Femur (tissue), 1 donor: ENCODE results near the gene TACC3.

Experiments
- DNase-seq: peaks from one replicate; pipeline ENCODE4 v3.0.0-alpha.2; 2017

TACC3 gene

DNA sequence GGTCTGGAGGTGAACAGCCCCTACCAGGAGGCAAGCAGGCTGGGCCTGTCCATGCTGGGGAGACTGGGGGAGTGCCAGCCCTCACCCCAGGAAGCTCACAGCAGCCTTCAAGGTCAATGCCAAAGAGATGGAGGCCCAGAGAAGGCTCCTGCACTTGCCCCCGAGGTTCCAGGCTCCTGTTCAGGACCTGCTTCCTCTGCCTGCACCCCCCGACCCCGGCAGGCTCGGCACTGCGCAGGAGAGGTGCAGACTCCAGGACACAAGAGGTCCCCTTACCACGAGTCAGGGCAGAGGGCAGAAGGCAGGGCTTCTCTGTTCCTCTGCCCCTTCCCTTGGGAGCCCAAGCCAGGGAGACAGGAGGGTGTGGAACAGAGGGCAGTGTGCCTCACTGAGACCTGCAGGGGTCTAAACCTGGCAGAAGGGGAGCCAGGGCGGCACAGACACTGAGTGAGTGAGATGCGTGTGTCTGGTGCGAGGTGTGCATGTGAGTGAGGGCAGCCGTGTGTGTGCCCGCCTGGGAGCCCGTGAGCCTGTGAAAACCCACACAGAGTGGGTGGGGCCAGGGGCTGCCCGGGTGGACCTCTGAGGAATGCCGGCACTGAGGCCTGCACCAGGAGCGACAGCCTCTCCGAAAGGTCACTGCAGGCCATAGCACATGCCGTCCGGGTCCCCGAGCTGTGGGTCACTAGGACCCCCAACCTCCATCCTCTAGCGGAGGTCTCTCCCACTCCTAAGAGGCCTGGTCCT is 41.1 kb downstream of the TACC3 start:
- no peak for DNase-seq

DNA sequence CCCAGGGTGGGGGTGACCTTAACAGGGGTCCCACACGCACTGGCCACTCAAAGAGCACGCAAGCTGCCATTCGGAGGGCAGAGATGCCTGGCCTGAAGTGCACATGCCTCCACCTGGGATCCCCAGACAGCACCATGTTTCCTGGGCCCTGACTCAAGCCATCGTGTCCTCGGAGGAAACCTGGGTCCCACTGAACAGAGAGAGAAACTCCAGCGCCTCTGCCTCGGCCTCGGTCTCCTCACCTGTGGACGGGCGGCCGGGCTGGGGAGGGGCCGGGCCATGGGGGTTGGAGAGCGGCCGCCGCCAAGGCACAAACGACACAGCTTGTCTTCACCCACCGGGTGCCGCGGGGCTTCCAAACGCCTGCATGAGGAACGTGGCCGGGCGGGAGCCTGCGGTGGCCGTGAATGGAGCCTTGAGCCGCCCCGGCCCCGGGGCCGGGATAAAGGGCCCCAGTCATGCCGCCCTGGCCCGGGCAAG is 41.8 kb downstream of the TACC3 start:
- no peak for DNase-seq

DNA sequence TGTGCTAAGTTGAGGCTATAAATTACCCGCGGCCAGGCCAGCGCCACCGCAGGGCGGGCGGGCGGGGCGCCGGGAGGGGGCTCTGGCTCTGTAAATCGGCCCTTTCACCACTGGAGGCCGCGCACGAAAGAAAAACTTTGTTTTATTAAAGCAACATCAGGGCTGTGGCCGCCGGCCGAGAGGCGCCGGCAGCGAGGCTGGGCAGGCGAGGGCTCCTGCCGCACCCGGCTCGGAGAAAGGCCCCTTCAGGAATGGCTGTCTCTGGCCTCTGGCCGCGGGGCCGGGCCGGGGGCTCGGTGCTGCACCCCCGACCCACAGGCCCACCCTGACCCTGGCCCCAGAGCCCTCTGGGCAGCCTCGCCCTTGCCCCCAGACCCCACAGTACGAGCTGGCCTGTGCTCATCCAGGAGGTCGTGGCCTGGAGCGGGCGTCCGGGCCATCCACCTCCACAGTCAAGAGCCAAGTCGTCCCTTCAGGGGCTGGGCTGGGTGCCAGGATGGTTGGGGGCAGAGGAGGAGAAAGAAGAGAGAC is 42.3 kb downstream of the TACC3 start:
- peak; percentile 85 for DNase-seq

DNA sequence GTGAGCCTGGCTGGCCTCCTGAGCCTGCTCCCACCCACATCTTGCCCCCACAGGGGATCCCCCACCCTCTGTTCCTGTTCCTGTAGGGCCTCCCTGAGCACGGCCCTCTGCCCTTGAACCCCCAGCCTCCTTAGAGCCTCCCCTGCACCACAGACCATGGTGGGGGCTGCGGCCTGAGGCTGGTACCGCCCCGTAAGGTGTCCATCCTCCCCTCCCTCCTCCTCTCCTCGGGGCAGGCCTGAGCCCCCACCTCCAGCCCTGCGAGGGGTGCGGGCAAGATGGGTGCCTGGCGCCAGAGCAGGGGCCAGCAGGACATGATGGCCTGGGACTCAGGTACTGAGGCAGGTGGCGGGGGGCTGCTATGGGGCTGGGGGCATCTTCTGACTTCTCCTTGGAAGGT is 43.3 kb downstream of the TACC3 start:
- DNase-seq, result no peak

DNA sequence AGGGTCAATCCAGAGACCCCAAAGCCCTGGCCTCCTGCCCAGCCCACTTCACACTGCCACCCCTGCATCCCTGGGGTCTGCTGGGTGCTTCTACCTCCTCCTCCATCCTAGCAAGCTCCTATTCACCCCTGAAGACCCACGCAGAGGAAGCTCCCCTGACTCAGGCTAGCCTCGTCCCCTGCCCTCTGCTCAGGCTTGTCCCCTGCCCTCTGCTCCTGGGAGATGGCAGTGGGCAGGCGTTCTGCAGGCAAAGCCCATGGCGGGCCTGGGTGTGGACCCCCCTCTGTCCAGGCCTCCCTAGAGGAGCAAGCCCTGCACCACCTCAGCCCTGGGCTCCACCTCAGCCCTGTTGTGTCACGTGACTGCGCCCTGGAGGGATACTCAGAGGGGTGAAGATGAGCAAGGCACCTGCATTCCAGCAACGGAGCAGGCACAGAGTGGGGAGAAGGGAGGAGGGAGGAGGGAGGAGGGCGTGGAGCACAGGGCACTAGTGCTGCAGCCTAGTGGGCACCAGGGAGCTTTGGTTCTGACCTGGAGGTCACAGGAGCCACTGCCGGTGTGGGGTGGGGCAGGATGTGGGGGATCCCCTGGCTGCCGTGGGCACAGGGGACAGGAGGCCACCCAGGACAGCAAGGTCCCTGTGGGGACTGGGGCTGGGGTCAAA is 44.2 kb downstream of the TACC3 start:
- no peak for DNase-seq

DNA sequence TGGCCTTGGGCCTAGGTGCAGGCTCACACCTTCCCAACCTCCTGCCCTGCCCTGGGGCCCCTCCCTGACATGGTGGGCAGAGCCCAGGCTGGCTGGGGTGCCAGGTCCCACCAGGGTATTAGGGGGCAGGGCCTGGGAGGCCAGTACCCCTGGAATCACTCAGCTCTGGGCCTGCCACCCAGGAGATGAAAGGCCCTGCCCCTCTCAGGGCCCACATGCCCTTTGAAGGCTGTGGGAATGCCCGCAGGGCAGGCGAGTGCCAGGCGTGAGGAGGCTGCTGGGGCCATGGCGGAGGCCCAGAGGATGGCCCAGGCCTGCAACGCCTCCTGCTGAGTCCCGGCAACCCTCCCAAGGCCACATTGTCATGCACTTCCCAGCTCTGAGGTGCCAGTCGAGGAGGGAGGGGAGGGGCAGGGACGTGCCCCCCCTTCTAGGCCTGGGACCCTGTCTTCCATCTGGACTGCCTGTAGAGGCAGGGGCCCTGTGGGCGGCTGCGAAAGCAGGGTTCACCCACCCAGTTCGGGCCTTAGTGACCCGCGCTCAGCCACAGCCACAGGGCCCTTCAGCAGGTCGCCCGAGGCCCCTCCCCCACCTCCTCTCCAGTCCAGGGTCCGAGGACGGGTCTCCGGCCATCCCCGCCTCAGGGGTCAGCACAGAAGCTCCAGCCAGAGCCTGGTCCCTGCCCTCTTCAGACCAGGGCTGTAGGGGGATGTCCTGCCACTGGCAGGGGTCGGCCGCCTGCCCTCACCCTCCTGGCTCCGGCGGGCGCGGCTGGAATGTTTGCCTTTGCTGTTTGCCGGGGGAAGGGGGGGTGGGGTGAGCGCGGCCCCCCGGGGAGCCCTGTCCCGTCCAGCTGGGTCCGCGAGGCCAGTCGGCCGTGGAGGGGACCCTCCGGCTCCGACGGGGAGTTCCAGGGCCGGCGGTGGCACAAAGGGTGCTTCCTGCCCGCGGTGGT is 45.1 kb downstream of the TACC3 start:
- DNase-seq, result no peak

DNA sequence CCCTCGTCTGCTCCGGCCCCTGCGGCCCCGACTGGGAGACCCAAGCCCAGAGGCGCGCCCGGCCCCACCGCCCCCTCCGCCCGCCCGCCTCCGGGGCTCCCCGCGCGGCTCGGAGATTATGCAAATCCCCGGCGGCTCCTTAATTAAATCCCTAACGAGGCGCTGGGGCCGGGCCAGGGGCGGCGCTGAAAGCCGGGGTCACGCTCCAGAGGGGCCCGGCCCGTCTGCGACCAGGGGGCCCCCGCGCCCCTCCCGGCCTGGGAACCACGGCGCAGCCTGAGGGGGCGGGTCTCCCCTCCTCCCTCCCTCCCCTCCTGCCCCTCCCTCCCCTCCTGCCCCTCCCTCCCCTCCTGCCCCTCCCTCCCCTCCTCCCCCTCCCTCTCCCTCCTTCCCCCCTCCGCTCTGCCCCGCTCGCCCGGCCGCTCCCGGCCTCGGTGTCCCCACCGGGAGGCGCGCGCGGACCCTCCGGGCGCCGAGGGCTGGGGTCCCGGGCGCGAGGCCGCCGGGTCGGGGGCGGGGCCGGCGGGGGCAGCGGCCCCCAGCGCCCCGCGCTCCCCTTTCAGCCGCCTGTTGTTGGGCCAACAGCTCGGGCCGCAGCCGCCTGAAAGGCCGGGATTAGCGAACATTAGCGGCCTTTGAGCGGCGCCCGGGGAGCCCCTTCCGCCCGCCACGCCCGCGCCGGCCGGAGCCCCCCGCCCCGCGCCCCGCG is 45.9 kb downstream of the TACC3 start:
- DNase-seq, result no peak

DNA sequence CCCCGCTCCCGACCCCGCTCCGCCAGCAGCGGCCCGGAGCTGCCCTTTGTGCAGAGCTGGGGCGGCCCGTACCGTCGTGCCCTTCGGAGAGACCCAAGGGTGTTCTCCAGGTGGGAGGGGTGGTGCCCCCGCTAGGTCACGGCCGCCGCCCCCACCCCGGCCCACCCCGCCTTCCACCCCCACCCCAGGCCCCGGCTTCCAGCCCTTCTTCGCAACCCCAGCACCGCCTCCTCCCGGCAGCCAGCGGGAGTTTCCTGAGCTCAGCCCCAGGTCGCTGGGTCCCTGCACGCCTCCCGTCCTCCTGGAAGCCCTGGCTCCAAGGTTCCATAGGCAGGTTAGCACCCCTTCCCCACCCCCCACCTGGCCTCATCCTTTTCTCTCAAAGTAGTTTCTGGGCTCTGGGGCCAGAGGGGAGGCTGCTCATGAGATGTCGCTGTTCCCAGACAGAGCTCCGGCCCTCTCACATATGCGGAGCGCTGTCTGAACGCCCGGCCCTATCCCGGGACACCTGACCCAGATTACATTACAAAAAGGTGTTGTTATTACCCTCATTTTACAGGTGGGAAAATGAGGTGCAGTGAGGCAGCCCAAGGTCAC is 46.5 kb downstream of the TACC3 start:
- DNase-seq, result no peak

DNA sequence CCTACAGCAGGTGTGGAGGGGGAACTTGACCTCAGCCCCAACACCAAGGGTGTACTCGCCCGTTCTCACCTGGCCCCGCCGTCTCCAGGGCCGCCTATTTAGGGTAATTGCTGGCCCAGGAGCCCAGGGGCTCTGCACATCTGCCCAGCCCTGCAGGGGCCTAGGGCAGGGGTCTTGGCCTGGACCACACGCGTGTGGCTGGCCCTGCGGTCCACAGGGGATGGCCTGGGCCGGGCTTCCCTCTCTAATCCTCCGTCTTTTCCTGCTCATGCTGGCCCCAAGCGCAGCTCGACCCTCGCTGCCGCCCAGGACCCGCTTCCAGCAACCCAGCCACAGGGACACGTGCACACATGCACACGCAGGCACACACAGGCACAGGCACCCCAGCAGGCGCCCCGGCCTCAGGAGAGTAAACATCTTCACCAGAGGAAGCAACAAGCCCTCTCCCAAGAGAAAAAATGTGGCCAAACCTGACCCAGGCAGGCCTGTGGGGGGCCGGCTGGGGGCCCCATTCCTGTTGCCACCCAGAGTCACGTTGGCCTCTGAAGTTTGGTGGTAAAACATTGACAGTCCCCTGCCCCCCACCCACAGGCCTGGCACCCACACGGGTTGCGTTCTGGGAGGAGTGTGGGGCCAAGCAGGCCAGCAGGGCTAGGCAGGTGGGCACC is 47.2 kb downstream of the TACC3 start:
- DNase-seq, result no peak

DNA sequence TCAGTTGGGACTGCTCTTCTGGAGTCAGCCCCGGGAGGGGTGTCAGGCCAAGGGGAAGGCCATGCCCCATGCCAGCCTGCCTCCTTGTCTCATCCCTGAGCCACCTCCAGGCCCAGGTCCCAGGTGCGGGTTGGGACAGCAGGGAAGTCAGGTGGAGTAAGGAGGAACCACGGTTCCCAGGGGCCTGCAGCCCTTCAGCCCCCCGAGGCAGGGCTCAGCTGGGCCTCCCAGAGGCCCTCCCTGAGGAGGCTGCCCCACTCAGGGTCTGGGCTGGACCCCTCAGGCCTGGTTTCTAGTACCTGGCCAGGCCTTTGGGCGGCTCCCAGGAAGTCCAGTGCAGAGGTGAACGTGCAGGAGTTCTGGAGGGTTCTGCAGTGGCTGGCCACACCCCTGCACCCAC is 48.4 kb downstream of the TACC3 start:
- DNase-seq, result no peak

DNA sequence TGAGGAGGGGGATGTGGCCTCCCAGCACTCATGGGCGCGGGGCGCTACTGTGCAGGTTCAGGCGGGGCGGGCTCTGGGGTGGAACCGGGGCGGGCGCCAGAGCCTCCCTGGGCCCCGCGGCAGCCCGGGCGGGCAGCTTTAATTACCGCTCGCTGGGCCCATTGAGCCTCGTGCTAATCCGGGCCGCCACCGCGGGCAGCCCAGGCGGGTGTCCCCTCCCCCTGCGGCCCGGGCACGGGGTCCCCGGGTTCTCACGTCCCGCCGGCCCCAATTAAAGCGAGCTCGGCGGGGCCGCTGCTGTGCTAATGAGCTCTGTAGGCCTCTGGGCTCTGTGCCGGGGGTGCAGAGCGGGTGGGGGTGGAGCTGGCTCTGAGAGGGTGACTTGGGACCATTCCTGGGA is 48.9 kb downstream of the TACC3 start:
- no peak for DNase-seq

DNA sequence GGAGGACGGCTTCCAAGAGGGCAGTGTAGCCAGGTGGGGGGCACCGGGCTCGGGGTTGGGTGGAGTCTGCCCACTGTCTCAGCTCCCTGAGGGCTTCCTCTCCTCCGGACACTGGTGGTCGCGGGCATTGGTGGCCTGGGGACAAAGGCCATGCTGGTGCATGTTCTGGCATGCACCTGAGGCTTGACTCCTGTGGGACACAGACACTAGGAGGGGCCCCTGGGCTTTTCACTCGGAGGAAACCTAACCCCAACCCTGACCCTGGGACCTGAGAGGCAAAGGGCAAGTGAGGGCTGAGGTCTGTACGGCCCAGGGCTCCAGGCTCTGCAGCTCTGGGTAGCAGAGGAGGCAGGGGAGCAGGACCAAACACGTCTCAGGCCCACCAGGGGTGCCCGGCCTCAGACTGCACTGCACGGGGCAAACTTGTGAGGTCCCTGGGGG is 49.5 kb downstream of the TACC3 start:
- DNase-seq, result no peak

DNA sequence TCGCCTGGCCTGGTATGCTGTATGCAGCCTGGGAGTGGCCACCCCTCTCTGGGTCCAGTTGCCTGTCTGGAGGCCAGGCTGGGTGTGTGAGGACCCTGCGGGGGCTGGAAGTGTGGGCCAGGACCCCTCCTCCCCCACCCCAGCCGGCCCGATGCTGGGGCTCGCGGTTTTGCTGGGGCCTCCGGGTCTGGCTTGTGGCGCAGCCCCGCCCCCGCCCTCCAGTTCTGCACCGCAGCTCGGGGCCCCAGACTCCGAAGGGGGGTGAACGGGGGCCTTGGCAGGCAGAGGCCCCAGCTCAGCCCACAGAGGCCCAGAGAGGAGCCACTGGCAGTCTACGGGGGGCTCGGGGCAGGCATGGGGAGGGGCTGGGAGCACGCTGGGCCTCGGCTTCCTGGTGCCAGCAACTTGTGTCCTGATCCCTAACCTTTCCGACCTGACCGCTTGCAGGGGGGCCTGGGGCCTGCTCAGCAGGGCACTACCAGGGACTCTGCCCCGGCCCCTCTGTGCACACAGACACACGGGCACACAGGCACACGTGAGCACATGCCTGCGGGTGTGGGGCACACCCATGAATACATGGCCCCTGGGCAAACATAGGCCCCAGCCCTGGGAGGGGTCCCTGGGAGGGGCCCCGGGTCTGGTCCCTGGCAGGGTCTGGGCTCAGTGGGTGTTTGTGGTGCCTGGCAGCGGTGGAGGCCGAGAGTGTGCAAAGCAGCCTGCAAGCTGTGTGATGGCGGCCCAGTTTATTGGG is 50.4 kb downstream of the TACC3 start:
- DNase-seq, result no peak

DNA sequence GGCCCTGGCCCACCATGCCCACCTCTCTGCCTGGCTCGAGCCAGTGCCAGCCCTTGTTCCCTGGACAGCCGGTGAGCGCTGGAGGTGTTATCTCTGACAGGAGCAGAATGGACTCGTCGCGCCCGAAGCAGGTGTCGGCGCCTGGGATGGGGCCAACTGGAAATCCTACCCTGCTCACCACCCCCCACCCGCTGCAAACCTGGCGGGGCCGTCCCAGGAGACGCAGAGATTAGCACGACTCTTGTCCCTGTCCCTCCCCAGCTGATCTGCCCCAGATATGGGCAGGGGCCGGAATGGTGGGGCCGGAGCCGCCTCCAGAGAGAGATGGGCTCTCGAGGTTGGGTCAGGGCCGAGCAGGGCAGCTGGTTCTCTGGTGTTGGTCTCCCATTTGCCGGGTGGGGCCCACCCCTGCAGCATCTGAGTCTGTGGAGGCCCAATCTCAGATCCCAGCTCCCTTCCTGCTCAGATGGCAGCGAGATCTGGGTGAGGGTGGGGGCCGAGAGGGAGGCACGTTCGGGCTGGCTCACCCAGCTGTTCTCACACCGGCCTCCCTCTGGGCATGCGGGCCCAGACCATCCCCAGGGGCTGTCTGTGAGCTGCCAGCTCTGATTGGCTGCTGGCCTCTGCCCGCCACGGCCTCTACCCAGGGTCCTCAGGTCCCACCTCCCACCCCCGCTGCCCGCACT is 51.7 kb downstream of the TACC3 start:
- no peak for DNase-seq

DNA sequence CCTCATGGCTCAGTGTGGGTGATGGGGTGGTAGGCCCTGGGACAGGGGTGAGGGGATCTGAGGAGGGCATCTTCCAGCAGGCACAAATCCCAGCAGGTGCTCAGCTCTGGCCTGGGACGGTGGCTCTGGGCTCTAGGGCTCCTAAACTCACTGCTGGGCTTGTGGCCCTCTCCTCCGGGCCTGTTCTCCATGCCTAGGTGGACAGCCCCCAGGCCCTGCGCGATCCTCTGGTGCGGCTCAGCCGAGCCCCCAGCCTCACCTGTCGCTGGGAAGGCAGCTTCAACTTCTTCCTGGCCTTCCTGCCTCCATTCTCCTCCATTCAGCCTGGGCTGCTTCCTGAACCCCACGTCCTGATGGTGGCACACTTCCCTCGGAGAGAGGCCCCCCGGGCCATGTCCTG is 52.4 kb downstream of the TACC3 start:
- DNase-seq, result no peak

DNA sequence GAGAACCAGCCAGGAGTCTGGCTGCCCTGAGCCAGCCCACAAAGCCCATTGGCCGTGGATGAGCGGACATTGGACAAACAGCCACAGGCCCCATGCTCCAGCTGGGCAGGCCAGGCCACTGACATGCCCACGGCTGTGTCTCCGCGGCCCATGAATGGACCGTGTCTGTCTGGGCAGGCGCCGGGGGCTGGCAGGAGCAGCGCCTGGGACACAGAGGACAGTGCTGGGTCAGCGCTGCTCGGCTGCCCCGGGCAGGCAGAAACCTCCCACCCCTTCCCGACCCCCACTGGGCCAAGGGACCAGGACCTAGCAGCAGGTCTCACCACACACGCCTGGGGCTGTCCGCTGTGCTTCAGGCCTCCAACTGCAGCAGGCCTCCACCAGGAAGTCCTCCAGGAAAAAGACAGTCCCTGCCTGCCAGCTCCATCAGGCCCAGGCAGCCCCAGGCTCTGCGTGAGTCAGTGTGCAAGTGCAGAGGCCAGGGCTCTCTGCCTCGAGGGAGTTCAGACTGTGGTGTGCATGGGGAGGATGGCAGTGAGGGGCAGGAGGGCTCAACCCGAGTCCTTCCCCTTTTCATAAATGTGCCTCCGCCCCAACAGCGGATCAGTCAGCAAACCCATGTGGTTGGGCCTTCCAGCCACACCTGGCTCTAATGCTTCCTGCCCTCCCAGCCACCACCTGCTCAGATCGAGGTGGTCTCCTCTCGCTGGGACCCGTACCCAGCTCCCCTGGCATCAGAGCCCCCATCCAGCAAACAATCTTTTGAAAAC is 54.6 kb downstream of the TACC3 start:
- DNase-seq, result no peak

DNA sequence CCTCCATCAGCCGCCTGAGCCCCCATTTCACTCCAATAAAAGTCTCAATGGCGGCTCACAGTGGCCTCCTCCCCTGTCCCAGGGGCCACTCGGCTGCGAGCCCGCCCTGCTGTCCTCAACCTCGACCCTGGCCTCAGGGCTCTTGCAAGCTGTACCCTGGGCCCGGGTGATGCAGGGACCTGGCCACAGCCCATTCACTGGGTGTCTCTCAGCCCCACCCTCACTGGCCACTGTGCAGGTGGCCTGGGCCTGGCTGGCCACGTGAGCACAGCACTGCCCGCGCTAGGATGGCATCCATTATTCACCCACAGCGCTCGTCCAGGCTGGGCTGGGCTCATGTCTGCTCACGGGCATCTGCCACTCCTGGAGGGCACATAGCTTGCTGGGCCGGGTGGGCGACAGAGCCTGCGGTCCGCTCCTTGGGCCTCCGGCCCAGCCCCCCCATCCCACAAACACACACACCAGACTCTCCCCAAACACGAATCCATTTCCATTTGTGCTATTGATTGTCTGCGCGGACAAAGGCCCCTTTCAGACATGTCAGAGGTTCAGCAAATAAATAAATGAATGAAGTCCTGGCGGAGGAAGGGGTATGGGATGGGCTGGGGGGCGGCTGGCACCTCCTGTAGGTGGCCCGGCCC is 55.3 kb downstream of the TACC3 start:
- DNase-seq, result no peak

DNA sequence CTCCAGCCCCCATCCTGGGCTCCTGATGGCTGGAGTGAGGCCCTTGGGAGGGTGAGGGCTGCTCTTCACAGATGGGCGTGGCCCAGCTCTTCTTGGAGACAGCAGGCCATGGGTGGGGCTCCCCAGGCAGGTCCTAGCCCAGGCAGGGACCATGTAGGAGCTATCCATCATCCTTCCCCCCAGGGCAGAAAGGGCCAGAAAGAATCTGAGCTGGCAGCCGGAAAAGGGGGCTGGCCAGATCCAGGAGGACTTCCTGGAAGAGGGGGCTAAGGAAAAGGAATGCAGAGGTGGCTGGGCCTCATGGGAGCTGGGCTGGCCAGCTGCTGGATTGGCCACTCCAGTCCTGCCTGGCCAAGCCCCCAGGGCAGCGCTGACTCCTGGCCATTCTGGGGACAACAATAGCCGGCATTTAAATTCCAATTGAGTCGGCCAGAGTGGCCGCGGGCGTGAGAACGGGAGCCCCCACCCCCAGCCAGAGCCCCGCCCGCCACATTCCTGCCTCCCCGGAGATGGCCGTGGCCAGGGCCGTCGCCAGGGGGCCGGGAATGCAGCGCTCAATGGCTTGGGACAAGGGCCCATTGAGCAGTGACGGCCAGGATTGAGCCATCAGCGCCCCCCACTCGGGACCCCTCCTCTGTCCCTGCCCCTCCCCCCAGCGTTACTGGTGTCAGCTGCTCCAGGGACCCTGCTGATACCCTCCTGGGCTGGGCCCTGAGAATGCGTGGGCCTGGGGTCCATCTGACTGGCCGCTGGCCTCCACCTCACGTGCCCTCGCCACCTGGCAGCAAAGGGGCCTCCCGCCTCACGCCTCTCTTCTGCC is 56.7 kb downstream of the TACC3 start:
- DNase-seq, result no peak
